HG02571 (cell line): Measurements from ENCODE around the gene MAST2.

Experiments
- ATAC-seq: cut with Tn5 transposase; IDR thresholded peaks from one replicate; pipeline ENCODE4 v1.9.1; 2021; ENCODE audit warnings: mild to moderate bottlenecking, moderate library complexity; ENCODE audit not compliant: unreplicated experiment

Gene MAST2

GRCh38 chr1:45974541-45975269 is 171.3 kb downstream of the MAST2 start:
- no peak for ATAC-seq

GRCh38 chr1:45976623-45977022 is 173.2 kb downstream of the MAST2 start:
- no peak for ATAC-seq

GRCh38 chr1:45979074-45979777 is 175.8 kb downstream of the MAST2 start:
- no peak for ATAC-seq

GRCh38 chr1:45979778-45980176 is 176.4 kb downstream of the MAST2 start:
- ATAC-seq = no peak

- no peak for ATAC-seq
Observed at GRCh38 chr1:45982359-45982758, 178.9 kb downstream of the MAST2 start.

- no peak for ATAC-seq
Observed at GRCh38 chr1:45983967-45984366, 180.6 kb downstream of the MAST2 start.

GRCh38 chr1:45987204-45987603 is 183.8 kb downstream of the MAST2 start:
- no peak for ATAC-seq

GRCh38 chr1:45989249-45989648 is 185.8 kb downstream of the MAST2 start:
- no peak for ATAC-seq

- ATAC-seq = no peak
Observed at GRCh38 chr1:45994423-45994822, 191.0 kb downstream of the MAST2 start.

GRCh38 chr1:45995298-45995697 is 191.9 kb downstream of the MAST2 start:
- ATAC-seq = no peak

- ATAC-seq = no peak
Observed at GRCh38 chr1:45998020-45998617, 194.7 kb downstream of the MAST2 start.

- ATAC-seq = no peak
Observed at GRCh38 chr1:45999507-45999906, 196.1 kb downstream of the MAST2 start.

GRCh38 chr1:46001081-46001785 is 197.8 kb downstream of the MAST2 start:
- ATAC-seq = no peak

- no peak for ATAC-seq
Observed at GRCh38 chr1:46002551-46003150, 199.2 kb downstream of the MAST2 start.

- no peak for ATAC-seq
Observed at GRCh38 chr1:46003315-46003714, 199.9 kb downstream of the MAST2 start.

GRCh38 chr1:46004492-46004891 is 201.1 kb downstream of the MAST2 start:
- ATAC-seq = no peak

GRCh38 chr1:46005594-46005993 is 202.2 kb downstream of the MAST2 start:
- ATAC-seq = no peak

GRCh38 chr1:46008585-46008984 is 205.2 kb downstream of the MAST2 start:
- ATAC-seq = no peak

- no peak for ATAC-seq
Observed at GRCh38 chr1:46010611-46011010, 207.2 kb downstream of the MAST2 start.

GRCh38 chr1:46011121-46011695 is 207.8 kb downstream of the MAST2 start:
- ATAC-seq = no peak

- no peak for ATAC-seq
Observed at GRCh38 chr1:46012236-46012635, 208.8 kb downstream of the MAST2 start.
